ENCODE measurements around the gene ALG8. TPM values are rescaled to one million over a fixed set of nuclear protein-coding genes. Genes with fewer than 3 reads are reported as not detected.
"Not testable (repeated sequence)": the region's sequence is repeated elsewhere in the genome, so short reads cannot be mapped to it uniquely, and the experiment has no call there.

ALG8 gene
- total RNA-seq, 2 donors from 2014 or later = 25.4 to 30.3 TPM

DNA sequence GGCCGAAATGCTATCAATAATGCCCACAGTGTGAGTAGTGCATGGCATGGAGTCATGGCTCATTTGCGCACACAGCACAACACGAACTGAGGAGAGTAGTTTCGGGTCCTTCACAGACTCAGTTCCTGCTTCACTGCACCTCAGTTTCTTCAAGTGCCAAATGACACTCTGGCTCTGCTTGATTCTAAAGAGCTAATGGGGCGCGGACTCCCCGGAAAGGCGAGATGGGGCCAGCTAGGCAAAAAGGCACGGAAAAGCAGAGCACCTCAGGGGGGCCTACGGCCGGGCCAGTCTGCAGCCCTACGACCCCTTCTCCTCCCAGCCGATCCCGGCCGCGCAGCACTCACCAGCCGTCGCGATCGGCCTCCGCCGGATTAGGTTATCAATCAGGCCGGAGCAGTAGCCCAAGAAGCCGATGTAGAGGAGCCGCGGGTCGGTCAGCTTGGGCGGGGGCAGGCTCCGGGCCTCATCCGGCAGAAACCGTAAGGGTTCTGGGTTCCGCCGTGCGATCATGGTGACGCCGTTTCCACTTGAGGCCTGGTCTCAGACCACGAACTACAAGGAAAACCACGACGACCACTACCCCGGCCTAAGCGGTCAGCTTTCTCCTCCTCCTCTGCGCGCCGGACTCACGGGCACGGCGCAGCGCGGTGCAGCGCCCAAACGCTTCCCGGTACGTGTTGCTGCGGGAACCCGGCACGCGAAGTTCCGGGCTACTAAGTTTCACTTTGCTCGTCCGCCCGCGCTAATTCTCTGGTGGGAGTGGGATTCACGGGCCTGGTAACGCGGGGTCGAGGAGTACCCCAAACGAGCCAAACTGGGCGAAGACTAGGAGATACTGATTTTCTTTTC, 60.0 kb downstream of the ALG8 start, which contains the start of gene NDUFC2:
NDUFC2 (minus strand) TSS at position 631 of the 852 bp plus-strand sequence; CDS start at position 513, 118 bp downstream.
- TF ChIP-seq, protein P1, sequence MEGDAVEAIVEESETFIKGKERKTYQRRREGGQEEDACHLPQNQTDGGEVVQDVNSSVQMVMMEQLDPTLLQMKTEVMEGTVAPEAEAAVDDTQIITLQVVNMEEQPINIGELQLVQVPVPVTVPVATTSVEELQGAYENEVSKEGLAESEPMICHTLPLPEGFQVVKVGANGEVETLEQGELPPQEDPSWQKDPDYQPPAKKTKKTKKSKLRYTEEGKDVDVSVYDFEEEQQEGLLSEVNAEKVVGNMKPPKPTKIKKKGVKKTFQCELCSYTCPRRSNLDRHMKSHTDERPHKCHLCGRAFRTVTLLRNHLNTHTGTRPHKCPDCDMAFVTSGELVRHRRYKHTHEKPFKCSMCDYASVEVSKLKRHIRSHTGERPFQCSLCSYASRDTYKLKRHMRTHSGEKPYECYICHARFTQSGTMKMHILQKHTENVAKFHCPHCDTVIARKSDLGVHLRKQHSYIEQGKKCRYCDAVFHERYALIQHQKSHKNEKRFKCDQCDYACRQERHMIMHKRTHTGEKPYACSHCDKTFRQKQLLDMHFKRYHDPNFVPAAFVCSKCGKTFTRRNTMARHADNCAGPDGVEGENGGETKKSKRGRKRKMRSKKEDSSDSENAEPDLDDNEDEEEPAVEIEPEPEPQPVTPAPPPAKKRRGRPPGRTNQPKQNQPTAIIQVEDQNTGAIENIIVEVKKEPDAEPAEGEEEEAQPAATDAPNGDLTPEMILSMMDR (IDR thresholded peaks at IDR 0.05) = peak in 1 of 7 experiments; percentile 24
- TF ChIP-seq POLR2A (IDR thresholded peaks at IDR 0.05) = peak; percentile 48 to 83 (median 79)
- WGBS, 2 donors = 0 to 1% methylated on average over 24 to 67 of the region's 68 CpGs
- no peaks in the 10 kb centered on the region for H3K27me3 ChIP-seq
- H3K9me3 ChIP-seq = no peaks in the 10 kb centered on the region
- H3K27ac ChIP-seq = peak within 1 kb of the TSS; percentile 63 to 92 (median 80)
- peak; percentile 94 for ATAC-seq
- peak within 1 kb of the TSS; percentile 20 to 99 for H3K4me3 ChIP-seq
- intact Hi-C loops (cut with DNase I) = no loop called here
- DNase-seq = peak; percentile 78 to 85 (median 82)
- H3K36me3 ChIP-seq (replicated peaks in 1 of 2; ENCODE audit: insufficient read depth in 1 of 2, low read depth in 2 of 2) = no peaks in the 10 kb centered on the region
- peaks cover 49% of the 10 kb centered on the region for H3K4me1 ChIP-seq

DNA sequence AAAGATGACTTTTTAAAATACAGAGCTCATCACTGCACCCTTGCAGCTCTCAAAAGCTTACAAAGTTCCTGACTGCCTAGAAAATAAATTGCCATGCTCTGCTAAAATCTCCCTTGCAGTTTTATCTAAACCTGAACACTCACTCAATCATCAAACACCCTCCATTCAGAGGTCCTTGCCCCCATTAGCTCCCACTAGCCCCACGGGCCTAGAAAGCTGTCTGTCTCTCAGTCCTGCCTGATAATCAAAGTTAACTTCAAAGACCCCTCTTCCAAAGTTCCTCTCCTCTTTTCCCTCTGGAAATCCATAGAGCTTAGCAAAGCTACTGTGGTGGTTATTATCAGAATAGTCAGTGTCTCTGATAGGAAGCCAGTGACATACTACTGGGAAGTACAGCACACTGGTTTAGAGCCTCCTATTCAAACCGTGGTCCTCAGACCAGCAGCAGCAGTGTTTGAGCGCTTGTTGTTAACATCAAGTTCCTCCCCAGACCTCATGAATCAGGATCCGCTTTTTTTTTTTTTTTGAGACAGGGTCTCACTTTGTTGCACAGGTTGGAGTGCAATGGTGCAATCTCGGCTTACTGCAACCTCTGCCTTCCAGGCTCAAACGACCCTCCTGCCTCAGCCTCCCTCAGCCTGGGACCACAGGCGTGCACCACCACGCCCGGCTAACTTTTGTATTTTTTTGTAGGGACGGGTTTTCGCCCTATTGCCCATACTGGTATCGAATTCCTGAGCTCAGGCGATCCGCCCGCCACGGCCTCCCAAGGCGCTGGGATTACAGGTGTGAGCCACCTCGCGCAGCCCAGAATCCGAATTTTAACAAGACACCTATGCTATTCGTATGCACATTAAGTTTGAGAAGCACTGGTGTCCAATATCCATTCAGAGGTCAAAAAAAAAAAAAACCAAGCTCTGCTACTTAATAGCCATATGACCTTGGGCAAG, 60.9 kb downstream of the ALG8 start:
- intact Hi-C loops (cut with DNase I) = no loop called here
- H3K4me3 ChIP-seq = peak overlapping the region; percentile 20 to 99
- no peaks in the 10 kb centered on the region for H3K27me3 ChIP-seq
- H3K4me1 ChIP-seq = peaks cover 51% of the 10 kb centered on the region
- WGBS, 2 donors = 15 to 23% methylated on average over 18 to 21 of the region's 21 CpGs
- no peak for DNase-seq
- ATAC-seq = no peak
- no peaks in the 10 kb centered on the region for H3K36me3 ChIP-seq (replicated peaks in 1 of 2; ENCODE audit: insufficient read depth in 1 of 2, low read depth in 2 of 2)
- TF ChIP-seq, protein P1 (IDR thresholded peaks at IDR 0.05) = no peak
- no peak for TF ChIP-seq POLR2A (IDR thresholded peaks at IDR 0.05)
- no peaks in the 10 kb centered on the region for H3K9me3 ChIP-seq
- H3K27ac ChIP-seq = peak overlapping the region in 2 of 4 donors; percentile 77 to 92

DNA sequence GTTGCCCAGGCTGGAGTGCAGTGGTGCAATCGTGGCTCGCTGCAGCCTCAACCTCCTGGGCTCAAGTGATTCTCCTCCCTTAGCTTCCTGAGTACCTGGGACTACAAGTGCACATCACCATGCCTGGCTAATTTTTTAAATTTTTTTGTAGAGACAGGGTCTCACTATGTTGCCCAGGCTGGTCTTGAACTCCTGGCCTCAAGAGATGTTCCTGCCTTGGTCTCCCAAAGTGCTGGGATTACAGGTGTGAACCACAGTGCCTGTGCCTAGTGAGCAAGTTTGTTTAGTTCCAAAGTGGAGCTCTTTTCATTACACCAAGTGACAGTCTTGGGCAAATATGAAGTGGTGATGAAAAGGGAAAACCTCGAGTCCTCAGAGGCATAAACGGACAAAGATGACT, 61.8 kb downstream of the ALG8 start:
- H3K27me3 ChIP-seq; DNase-seq; intact Hi-C loops (cut with DNase I); H3K4me3 ChIP-seq; H3K27ac ChIP-seq; ATAC-seq; H3K36me3 ChIP-seq (replicated peaks in 1 of 2; ENCODE audit: insufficient read depth in 1 of 2, low read depth in 2 of 2); H3K9me3 ChIP-seq: not testable (repeated sequence)
- whole genome bisulfite sequencing, 2 donors = 73 to 79% methylated on average over 4 of the region's 4 CpGs
- H3K4me1 ChIP-seq = peaks cover 51% of the 10 kb centered on the region

DNA sequence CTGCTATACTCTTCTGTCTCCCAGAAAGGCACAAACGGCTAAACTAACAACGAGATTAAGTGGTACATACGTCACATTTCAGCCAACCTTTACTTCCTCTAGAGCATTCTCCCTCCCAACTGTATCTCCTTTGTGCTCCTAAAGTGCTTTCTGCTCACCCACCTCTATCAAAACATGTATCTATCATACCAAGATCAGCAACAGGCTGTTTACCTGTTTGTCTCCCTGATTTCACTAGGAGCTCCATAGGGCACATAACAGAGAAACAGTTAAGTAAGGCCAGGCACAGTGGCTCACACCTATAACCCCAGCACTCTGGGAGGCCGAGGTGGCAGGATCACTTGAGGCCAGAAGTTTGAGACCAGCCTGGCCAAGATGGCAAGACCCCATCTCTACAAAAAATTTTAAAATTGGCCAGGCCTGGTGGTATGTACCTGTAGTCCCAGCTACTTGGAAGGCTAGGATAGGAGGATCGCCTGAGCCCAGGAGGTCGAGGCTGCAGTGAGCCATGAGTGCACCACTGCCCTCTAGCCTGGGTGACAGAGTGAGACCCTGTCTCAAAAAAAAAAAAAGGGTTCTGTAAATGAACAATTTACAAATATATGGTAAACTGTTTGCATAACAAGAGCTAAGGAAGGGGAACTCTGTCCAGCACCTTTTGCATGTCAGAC, 62.6 kb downstream of the ALG8 start:
- 84% methylated on average over 6 of the region's 6 CpGs for WGBS, 2 donors
- no peak for DNase-seq
- no peak for ATAC-seq
- intact Hi-C loops (cut with DNase I) = no loop called here
- peaks cover 51% of the 10 kb centered on the region for H3K4me1 ChIP-seq
- no peaks in the 10 kb centered on the region for H3K9me3 ChIP-seq
- no peak overlapping the region for H3K27ac ChIP-seq
- no peak for TF ChIP-seq POLR2A (IDR thresholded peaks at IDR 0.05)
- H3K27me3 ChIP-seq = no peaks in the 10 kb centered on the region
- no peaks in the 10 kb centered on the region for H3K36me3 ChIP-seq (replicated peaks in 1 of 2; ENCODE audit: insufficient read depth in 1 of 2, low read depth in 2 of 2)
- no peak overlapping the region for H3K4me3 ChIP-seq

DNA sequence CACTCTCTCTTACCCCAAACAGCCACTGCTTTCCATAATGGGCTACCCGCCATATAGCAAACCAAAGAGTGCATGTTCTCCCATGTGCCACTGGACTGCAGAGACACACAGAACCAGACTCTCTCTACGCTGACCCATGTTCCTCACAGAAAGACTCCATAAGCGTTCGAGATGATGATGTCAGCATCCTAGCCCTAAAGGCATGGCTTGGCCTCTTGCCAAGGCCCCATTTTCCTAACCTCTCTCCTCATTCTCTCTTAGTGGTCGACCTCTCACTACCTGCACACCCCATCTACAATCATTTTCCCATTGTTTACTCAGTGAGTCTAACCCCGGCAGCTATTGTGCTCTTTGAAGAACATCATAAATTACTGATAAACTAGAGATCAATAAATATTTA, 64.7 kb downstream of the ALG8 start:
- WGBS, 2 donors = 63 to 66% methylated on average over 6 of the region's 6 CpGs
- Histone ChIP-seq H3K36me3 (replicated peaks in 1 of 2; ENCODE audit: insufficient read depth in 1 of 2, low read depth in 2 of 2) (peaks cover 0 to 8% of the 10 kb centered on the region in 2 donors), H3K4me3 (no peak overlapping the region), H3K27ac (no peak overlapping the region), H3K9me3 (no peaks in the 10 kb centered on the region), H3K4me1 (peaks cover 46% of the 10 kb centered on the region), H3K27me3 (no peaks in the 10 kb centered on the region)
- DNase-seq (peak in 1 of 4 donors; percentile 9), ATAC-seq (no peak)
- intact Hi-C loops (cut with DNase I) = no loop called here
- TF ChIP-seq POLR2A (IDR thresholded peaks at IDR 0.05) = no peak
- TF ChIP-seq, protein P1 (IDR thresholded peaks at IDR 0.05) = no peak

Measured in body of pancreas (tissue), 4 donors.